ENCODE data around the gene UNC13A. TPM values are rescaled to one million over a fixed set of nuclear protein-coding genes. Genes with fewer than 3 reads are reported as not detected.

UNC13A gene
- total RNA-seq, 1 experiment from 2014 or later: 0.28 TPM

DNA sequence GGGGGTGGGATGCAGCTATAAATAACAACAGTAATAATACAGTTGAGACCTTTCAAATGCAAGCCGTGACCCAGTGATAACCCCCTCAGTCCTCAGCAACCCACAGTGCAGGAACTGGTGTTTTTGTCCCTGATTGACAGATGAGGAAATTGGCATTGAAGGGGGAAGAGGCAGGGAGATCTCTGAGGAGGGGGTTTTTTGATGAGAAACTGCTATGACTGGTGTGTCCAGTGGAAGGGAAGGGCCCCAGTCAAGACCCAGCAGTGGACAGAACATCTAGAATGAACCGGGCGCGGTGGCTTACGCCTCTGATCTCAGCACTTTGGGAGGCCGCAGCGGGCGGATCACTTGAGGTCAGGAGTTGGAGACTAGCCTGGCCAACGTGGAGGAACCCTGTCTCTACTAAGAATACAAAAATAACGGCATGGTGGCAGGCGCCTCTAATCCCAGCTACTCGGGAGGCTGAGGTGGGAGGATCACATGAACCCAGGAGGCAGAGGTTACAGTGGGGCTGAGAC lies 33.0 kb upstream of the UNC13A start:
- TF ChIP-seq, protein P1, sequence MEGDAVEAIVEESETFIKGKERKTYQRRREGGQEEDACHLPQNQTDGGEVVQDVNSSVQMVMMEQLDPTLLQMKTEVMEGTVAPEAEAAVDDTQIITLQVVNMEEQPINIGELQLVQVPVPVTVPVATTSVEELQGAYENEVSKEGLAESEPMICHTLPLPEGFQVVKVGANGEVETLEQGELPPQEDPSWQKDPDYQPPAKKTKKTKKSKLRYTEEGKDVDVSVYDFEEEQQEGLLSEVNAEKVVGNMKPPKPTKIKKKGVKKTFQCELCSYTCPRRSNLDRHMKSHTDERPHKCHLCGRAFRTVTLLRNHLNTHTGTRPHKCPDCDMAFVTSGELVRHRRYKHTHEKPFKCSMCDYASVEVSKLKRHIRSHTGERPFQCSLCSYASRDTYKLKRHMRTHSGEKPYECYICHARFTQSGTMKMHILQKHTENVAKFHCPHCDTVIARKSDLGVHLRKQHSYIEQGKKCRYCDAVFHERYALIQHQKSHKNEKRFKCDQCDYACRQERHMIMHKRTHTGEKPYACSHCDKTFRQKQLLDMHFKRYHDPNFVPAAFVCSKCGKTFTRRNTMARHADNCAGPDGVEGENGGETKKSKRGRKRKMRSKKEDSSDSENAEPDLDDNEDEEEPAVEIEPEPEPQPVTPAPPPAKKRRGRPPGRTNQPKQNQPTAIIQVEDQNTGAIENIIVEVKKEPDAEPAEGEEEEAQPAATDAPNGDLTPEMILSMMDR (IDR thresholded peaks at IDR 0.05; ENCODE audit: unreplicated experiment): no peak
- no peaks in the 10 kb centered on the region for H3K27me3 Mint-ChIP-seq (ENCODE audit: unreplicated experiment)
- intact Hi-C loops (cut with micrococcal nuclease; ENCODE audit: unreplicated experiment): no loop called here
- CTCF ChIA-PET: interaction anchor here (1.3 kb wide), 1 partner anchor 45 kb away, joined by 4 read pairs; no protein-coding TSS in a partner anchor
- no peak overlapping the region for H3K27ac Mint-ChIP-seq (ENCODE audit: unreplicated experiment)
- peak overlapping the region; percentile 80 for H3K4me3 Mint-ChIP-seq (ENCODE audit: low read depth, unreplicated experiment)
- H3K9me3 Mint-ChIP-seq (ENCODE audit: low read depth, unreplicated experiment): no peaks in the 10 kb centered on the region
- DNase-seq: no peak
- peaks cover 25% of the 10 kb centered on the region for H3K4me1 Mint-ChIP-seq (ENCODE audit: low read depth, unreplicated experiment)
- BruUV-seq (replicated peaks): no TSS peak
- peaks cover 33% of the 10 kb centered on the region for H3K36me3 Mint-ChIP-seq (ENCODE audit: insufficient read depth, unreplicated experiment)

DNA sequence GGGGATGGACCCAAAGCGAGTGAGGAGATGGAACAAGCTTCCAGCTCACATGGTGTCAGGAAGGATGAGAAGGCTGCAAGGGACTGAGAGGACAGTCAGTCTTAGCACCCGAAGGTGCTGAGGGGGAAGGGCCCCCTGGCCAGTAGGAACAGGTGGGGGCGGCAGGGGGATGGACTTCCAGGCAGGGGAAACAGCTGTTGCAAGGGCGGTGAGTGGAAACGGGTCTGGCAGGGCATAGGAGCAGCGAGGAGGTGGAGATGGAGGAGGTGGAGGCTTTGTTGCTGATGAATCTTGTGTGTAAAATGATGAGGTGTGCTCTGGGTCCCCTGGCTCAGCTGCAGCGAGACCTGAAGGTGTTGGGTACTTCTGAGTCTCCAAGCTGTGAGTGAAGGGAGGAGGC lies 32.3 kb upstream of the UNC13A start:
- H3K4me3 Mint-ChIP-seq (ENCODE audit: low read depth, unreplicated experiment): peak overlapping the region; percentile 80
- H3K36me3 Mint-ChIP-seq (ENCODE audit: insufficient read depth, unreplicated experiment): peaks cover 33% of the 10 kb centered on the region
- BruUV-seq (replicated peaks): no TSS peak
- CTCF ChIA-PET: interaction anchor here (1.3 kb wide), 1 partner anchor 46 kb away, joined by 4 read pairs; no protein-coding TSS in a partner anchor
- no peaks in the 10 kb centered on the region for H3K9me3 Mint-ChIP-seq (ENCODE audit: low read depth, unreplicated experiment)
- peaks cover 25% of the 10 kb centered on the region for H3K4me1 Mint-ChIP-seq (ENCODE audit: low read depth, unreplicated experiment)
- DNase-seq: no peak
- no peaks in the 10 kb centered on the region for H3K27me3 Mint-ChIP-seq (ENCODE audit: unreplicated experiment)
- H3K27ac Mint-ChIP-seq (ENCODE audit: unreplicated experiment): peak overlapping the region; percentile 10
- intact Hi-C loops (cut with micrococcal nuclease; ENCODE audit: unreplicated experiment): no loop called here
- TF ChIP-seq, protein P1 (IDR thresholded peaks at IDR 0.05; ENCODE audit: unreplicated experiment): no peak

DNA sequence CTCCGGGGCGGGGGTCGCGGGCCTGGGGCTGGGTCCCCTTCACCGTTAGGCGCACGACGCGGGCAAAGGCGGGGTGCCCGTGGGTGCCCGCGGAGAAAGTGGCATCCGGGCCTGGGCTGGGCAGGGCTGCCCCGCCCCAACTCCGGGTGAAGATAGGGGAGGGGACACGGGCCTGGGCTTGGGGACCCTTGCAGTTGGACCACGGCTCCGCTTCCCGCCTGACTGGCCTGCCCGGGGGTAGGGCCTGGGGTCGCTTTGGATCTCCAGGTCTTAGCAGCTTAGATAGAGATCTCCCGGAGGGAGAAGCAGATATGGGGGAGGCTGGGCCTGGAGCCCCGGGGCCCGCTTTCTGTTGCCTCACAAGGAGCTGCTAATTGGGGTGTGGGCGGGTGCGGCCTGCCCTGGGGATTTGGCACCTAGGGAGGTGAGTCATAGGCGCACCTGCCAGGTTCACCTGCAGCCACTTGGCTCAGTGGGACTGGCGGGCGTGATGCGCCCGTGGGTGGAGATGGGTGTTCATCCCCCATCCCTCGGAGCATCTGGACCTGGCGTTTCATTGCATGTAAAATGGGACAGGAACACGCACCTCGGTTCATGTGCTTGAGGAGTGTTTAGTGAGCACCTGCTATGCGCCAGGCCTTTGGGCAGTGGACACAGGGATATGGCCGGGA lies 31.7 kb upstream of the UNC13A start:
- H3K9me3 Mint-ChIP-seq (ENCODE audit: low read depth, unreplicated experiment): no peaks in the 10 kb centered on the region
- BruUV-seq (replicated peaks): TSS peak; percentile 45
- peak overlapping the region; percentile 10 for H3K27ac Mint-ChIP-seq (ENCODE audit: unreplicated experiment)
- peak overlapping the region; percentile 80 for H3K4me3 Mint-ChIP-seq (ENCODE audit: low read depth, unreplicated experiment)
- peak; percentile 44 for DNase-seq
- H3K36me3 Mint-ChIP-seq (ENCODE audit: insufficient read depth, unreplicated experiment): peaks cover 33% of the 10 kb centered on the region
- H3K27me3 Mint-ChIP-seq (ENCODE audit: unreplicated experiment): no peaks in the 10 kb centered on the region
- CTCF ChIA-PET: interaction anchor here (1.3 kb wide), 1 partner anchor 47 kb away, joined by 4 read pairs; no protein-coding TSS in a partner anchor
- TF ChIP-seq, protein P1 (IDR thresholded peaks at IDR 0.05; ENCODE audit: unreplicated experiment): no peak
- H3K4me1 Mint-ChIP-seq (ENCODE audit: low read depth, unreplicated experiment): peaks cover 25% of the 10 kb centered on the region
- intact Hi-C loops (cut with micrococcal nuclease; ENCODE audit: unreplicated experiment): no loop called here

DNA sequence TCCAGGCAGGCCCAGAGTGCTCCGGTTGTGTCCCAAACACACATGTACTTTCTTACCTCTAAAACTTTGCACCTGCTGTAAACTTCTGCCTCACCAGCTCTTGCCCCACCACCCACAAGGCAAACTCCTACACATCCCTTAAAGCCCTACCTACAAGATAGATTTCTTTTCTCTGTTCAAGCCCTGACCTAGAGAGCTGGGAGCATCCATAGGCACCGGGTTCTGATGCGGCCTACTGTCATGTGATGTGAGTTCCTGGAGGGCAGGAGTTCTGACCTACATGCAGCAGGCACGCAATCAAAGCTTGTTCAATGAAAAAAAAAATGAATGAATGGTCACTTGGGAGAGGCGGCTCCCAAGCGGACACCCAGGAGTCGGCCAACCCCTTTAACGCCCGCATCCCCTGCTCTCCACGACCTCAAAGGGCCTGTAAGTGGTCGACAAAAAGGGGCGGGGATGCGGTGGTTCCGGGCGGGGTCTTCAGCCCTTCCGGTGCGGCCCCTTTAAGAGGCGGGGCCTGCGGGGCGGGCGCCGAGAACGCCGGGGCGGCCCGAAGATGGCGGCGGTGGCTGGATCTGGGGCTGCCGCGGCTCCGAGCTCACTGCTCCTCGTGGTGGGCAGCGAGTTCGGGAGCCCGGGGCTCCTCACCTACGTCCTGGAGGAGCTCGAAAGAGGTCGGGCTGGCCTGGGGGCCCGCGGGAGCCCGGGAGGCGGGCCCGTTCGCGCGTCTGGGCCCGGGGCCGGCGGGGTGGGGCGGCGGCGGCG lies 31.0 kb upstream of the UNC13A start, which contains the start of gene MAP1S:
MAP1S (plus strand) TSS at position 534 of the 765 bp plus-strand sequence; CDS start at position 557, 23 bp downstream.
- TF ChIP-seq, protein P1 (IDR thresholded peaks at IDR 0.05; ENCODE audit: unreplicated experiment): no peak
- Mint-ChIP-seq H3K4me1 (ENCODE audit: low read depth, unreplicated experiment) (peaks cover 25% of the 10 kb centered on the region), H3K27ac (ENCODE audit: unreplicated experiment) (peak within 1 kb of the TSS; percentile 43), H3K4me3 (ENCODE audit: low read depth, unreplicated experiment) (peak within 1 kb of the TSS; percentile 80), H3K27me3 (ENCODE audit: unreplicated experiment) (no peaks in the 10 kb centered on the region), H3K9me3 (ENCODE audit: low read depth, unreplicated experiment) (no peaks in the 10 kb centered on the region), H3K36me3 (ENCODE audit: insufficient read depth, unreplicated experiment) (peaks cover 27% of the 10 kb centered on the region)
- BruUV-seq (replicated peaks): no TSS peak
- intact Hi-C loops (cut with micrococcal nuclease; ENCODE audit: unreplicated experiment): no loop called here
- CTCF ChIA-PET: interaction anchor here (0.6 to 1.0 kb wide), 2 partner anchors 11 to 75 kb away, joined by 5 to 9 read pairs; no protein-coding TSS in a partner anchor
- peak; percentile 60 for DNase-seq
